Head of caudate nucleus (tissue), 42 donors: ENCODE results near the gene NISCH.

Source experiments
- DNase-seq, 42 donors: peaks; one replicate each; pipeline versions ENCODE4 v3.0.0 to v3.0.0-alpha.2; 2020 to 2021; ENCODE audit warnings: mixed read lengths in 7 of 42
- intact Hi-C: fragments of 100-400 bp; cut with DNase I; formaldehyde crosslinking; loops from one replicate; pipeline ENCODE4 v1.15.0; 2022

The NISCH gene

GRCh38 chr3:52433996-52434479, 21.4 kb upstream of the NISCH start:
- intact Hi-C loops, result no loop called here
- no peak for DNase-seq

GRCh38 chr3:52434491-52435115, 20.8 kb upstream of the NISCH start:
- intact Hi-C loops, result no loop called here
- DNase-seq, result no peak

GRCh38 chr3:52435246-52436101, 19.9 kb upstream of the NISCH start:
- intact Hi-C loops, result no loop called here

DNA sequence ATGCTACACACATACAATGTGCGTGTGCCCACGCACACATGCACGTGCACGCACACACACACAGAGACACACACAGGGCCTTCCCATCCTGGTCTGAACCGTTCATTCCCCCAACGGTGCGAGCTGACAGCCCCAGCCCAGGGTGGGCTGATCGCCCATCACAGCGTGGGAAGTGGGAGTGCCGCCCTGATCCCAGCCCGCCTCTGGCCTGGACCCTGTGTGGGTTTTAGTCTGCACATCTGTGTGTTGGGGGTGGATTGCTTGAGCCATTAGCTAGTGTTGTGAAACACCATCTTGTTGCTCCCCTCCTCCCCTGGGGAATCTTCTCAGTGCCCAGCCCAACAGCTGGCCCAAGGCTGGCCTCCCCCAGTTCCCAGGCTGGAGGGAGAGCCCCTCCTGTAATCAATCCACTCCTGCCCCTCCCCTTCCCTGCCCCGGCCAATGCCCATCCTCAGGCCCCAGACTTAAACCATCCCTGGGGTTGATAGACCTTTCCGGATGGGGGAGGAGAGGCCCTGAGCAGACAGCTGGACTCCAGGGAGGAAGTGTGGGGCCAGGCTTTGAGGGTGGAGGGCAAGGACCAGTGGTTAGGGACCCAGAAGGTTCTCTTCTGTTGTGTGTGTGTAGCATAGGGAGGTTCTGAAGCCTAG, 18.8 kb upstream of the NISCH start:
- DNase-seq, result peak in 1 of 42 donors; percentile 22
- intact Hi-C loops, result no loop called here

More at GRCh38 chr3:52435246-52436101, 19.9 kb upstream of the NISCH start:
- peak in 1 of 42 donors; percentile 18 for DNase-seq

DNA sequence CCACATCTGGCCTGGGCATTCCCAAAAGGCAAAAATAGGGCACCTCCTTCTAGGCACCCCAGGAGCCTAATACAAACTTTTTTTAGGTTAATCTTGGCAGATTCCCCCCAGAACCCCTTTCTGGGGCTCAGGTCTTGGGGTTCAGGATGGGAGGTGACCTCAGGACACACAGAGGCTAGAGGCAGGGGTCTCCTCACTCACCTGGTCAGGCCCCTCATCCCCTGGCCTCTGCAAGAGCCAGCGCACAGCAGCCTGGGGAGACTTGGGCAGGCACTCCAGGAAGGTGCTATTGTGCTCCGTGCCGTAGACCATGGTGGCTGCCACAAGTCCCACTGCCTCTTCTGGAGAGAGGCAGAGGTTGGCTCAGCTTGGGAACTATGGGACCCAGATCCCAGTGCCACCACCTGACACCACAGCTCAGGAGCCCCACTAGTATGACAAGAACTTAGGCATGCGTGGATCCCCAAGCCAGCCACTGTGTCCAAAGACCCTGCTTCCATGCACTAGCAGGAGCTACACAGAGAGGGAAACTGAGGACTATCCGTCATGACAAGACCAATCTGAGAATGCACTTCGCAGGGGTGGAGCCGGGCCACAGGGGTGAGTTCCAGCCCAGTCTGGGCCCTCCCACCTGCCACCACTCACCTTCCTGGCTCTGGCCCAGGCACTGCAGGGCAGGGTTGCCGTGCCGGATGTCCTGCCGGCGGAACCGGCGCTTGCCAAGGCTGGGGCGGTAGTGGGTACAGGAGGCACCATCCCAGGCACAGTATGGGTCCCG, 17.9 kb upstream of the NISCH start:
- DNase-seq, result no peak
- intact Hi-C loops, result no loop called here

GRCh38 chr3:52438104-52438376, 17.4 kb upstream of the NISCH start:
- DNase-seq, result no peak
- intact Hi-C loops, result no loop called here

- intact Hi-C loops, result no loop called here
- no peak for DNase-seq
Observed at GRCh38 chr3:52438579-52439425, 16.6 kb upstream of the NISCH start.

DNA sequence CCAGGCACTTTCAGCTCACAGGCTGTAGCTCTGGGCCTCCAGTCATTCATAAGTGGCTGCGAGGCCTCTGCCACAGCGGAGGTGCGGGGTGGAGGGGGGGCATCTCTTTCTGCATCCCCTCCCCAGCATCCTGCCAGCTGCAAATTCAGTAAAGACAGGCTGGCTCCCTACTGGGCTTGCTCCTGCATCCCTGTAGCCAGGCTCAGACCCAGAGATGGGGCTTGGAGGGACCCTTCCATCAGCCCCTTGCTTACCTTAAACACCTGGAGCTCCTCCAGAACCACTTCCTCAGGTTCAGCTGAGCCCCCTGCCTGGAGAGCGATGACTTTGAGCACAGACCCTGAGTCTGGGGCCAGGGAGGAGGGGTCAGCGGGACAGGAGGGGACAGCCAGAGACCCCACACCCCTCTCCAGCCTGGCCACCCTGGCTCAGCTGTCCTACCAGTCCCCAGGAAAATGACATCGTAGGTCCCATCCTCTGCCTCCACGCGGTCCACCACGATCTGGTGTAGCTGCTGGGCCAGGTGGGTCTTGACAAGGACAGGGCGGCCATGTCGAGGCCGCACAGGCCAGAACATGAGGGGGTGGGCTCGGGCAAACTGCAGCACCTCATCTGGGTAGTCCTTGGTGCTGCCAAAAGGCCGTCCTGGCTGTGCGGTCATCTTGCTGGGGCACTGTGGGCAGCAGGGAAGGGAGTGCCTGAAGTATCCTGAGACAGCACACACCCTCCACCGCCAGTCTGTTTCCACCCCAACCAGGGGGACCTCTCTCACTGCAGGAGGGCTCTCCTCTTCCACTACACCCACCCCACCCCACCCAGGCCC, 15.8 kb upstream of the NISCH start:
- DNase-seq, result no peak
- intact Hi-C loops, result no loop called here

- intact Hi-C loops, result no loop called here
- no peak for DNase-seq
Observed at GRCh38 chr3:52440249-52440551, 15.2 kb upstream of the NISCH start.

GRCh38 chr3:52440671-52441070, 14.7 kb upstream of the NISCH start:
- DNase-seq, result no peak
- intact Hi-C loops, result no loop called here

GRCh38 chr3:52441091-52441771, 14.2 kb upstream of the NISCH start:
- no peak for DNase-seq
- intact Hi-C loops, result no loop called here

DNA sequence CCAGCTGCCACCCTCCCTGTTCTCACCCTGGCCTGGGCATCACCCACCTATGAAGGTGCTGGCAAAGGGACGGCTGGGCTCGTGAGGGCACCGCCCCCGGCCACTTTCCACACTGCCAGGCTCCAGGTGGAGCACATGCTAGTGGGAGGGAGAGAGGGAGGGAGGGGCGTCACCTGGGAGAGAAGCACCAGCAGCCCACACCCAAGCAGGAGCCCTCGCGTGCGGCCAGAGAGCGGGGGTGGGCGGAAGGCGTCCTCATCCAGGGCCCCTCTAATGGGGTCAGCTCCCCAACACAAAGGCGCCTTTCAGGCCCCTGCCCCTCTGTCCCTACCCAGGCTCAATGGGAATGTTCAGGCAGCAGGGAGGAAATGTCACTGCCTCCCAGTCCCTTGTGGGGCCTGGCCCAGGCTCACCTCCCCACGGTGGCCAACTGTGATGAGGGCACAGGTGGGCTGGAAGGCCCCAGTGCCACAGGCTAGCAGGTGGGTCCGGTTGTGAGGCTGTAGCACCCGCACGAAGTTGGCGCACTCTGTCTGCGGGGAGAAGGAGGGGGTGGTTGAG, 13.6 kb upstream of the NISCH start:
- no peak for DNase-seq
- intact Hi-C loops, result no loop called here

- DNase-seq, result no peak
- intact Hi-C loops, result no loop called here
Observed at GRCh38 chr3:52442409-52443267, 12.8 kb upstream of the NISCH start.

DNA sequence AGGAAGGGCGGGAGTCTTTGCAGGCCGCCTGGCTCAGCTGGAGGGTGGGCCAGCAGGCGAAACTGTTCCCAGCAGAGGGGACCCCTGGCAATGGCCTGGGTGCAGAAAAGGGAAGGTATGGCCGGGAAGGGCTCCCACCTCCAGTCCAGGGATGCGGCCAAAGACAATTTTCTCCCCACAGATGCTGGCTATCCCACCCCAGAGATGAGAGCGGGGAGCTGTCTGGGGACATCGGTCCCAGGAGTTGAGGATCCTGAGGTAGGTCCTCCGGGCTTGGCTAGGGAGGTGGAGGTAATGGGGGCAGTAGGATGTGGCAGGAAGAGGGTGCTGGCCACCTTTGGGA, 12.2 kb upstream of the NISCH start:
- intact Hi-C loops, result no loop called here
- DNase-seq, result no peak

DNA sequence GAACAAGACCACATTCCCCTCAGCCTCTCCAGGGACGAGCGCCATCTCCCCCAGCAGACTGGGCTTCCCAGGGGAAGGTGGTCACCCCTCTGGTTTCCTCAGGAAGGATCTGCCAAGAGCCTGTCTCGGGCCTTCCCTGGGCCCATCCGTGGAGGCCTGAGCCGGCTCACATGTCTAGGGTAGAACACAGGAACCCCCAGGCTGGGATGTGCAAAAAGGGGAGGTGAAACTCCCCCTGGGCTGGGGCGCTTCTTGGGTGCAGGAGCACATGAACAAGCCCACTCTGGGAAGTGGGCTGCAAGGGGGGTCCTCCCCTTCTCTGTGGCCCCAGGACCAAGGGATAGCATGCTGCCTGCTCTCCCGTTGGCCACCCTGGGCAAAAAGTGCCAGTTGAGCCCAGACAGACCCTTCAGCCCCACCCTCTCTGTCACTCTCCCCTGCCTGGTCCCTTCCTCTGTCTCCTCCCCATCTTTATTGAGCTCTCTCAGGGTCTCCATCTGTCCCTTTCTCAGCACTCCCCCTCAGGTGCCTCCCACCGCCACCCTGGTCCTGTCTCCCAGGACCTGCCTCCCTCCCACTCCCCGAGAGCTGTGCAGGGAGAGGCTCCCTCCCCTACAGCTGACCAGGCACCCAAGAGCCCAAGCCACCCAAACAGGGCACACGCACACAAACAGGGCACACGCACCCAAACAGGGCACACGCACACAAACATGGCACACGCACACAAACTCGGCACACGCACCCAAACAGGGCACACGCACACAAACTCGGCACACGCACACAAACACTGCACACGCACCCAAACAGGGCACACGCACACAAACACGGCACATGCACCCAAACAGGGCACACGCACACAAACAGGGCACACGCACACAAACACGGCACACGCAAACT, 11.4 kb upstream of the NISCH start:
- intact Hi-C loops, result no loop called here
- no peak for DNase-seq
